Hepatic stellate cell (primary cell): ENCODE data around the gene TBX4.

Experiments
- DNase-seq: peaks from one replicate; pipeline ENCODE4 v3.0.0; 2011; ENCODE audit warnings: low spot score

The TBX4 gene

GRCh38 chr17:61465550-61466237 is 13.5 kb downstream of the TBX4 start:
- DNase-seq: no peak

- no peak for DNase-seq
These were observed 14.0 kb downstream of the TBX4 start for GRCh38 chr17:61466246-61466645.

- DNase-seq: peak; percentile 59
These were observed 15.4 kb downstream of the TBX4 start for GRCh38 chr17:61467416-61468262.

GRCh38 chr17:61468263-61468907 is 16.2 kb downstream of the TBX4 start:
- DNase-seq: no peak

- DNase-seq: no peak
These were observed 17.3 kb downstream of the TBX4 start for GRCh38 chr17:61469474-61469873.

GRCh38 chr17:61469949-61470348 is 17.7 kb downstream of the TBX4 start:
- DNase-seq: no peak

GRCh38 chr17:61470530-61471136 is 18.4 kb downstream of the TBX4 start:
- DNase-seq: no peak

GRCh38 chr17:61474235-61474927 is 22.2 kb downstream of the TBX4 start:
- no peak for DNase-seq

- no peak for DNase-seq
These were observed 22.7 kb downstream of the TBX4 start for GRCh38 chr17:61474934-61475333.

GRCh38 chr17:61475726-61476125 is 23.5 kb downstream of the TBX4 start:
- no peak for DNase-seq

GRCh38 chr17:61476476-61477203 is 24.4 kb downstream of the TBX4 start:
- DNase-seq: no peak

- DNase-seq: no peak
These were observed 25.1 kb downstream of the TBX4 start for GRCh38 chr17:61477204-61477834.

- DNase-seq: no peak
These were observed 26.0 kb downstream of the TBX4 start for GRCh38 chr17:61478026-61478789.

GRCh38 chr17:61478790-61479492 is 26.7 kb downstream of the TBX4 start:
- DNase-seq: no peak

- no peak for DNase-seq
These were observed 27.5 kb downstream of the TBX4 start for GRCh38 chr17:61479493-61480413.

- no peak for DNase-seq
These were observed 28.2 kb downstream of the TBX4 start for GRCh38 chr17:61480414-61480807.

- DNase-seq: no peak
These were observed 29.2 kb downstream of the TBX4 start for GRCh38 chr17:61481421-61481820.

- DNase-seq: no peak
These were observed 30.2 kb downstream of the TBX4 start for GRCh38 chr17:61482467-61482866.
